Right cardiac atrium (tissue), 5 donors: ENCODE measurements around the gene ZCCHC24. TPM values are rescaled to one million over a fixed set of nuclear protein-coding genes. Genes with fewer than 3 reads are reported as not detected.

Experiments used
- ATAC-seq, 2 donors: fragments of 200-7000 bp; cut with Tn5 transposase; one replicate each; pipeline versions ENCODE4 v1.8.0 to v1.9.1; 2020; ENCODE audit warnings: moderate library complexity in 2 of 2, mild to moderate bottlenecking in 1 of 2
- DNase-seq, 3 donors: peaks; one replicate each; pipeline ENCODE4 v3.0.0-alpha.2; 2020
- H3K27ac ChIP-seq: one replicate; pipeline ENCODE4 v1.5.1; 2013; ENCODE audit warnings: mild to moderate bottlenecking, low read length, control low read depth, moderate library complexity
- H3K27me3 ChIP-seq: one replicate; pipeline ENCODE4 v1.6.1; 2013; ENCODE audit not compliant: control insufficient read depth, insufficient read depth
- H3K4me1 ChIP-seq: one replicate; pipeline ENCODE4 v1.6.1; 2013; ENCODE audit warnings: low read length; ENCODE audit not compliant: control insufficient read depth, insufficient read depth
- H3K4me3 ChIP-seq: one replicate; pipeline ENCODE4 v1.5.1; 2013; ENCODE audit warnings: low read length, control low read depth
- H3K9me3 ChIP-seq: one replicate; pipeline ENCODE4 v1.6.1; 2013; ENCODE audit warnings: low read length; ENCODE audit not compliant: control insufficient read depth
- WGBS: extraction: QIAGEN DNeasy Blood & Tissue Kit; methylation state at CpG from one replicate; pipeline ENCODE4 v1.1.7; 2013; 5-methylcytosine and 5-hydroxymethylcytosine counted together
- intact Hi-C, 4 donors: fragments of 100-400 bp; cut with DNase I; formaldehyde crosslinking; loops; one replicate each; pipeline versions ENCODE4 v1.11.0 to v1.14.0; 2022 to 2023
- polyA plus RNA-seq: library from polyadenylated mRNA; stranded (reverse); fragments of 200-250 nt; gene quantifications from one replicate; pipeline ENCODE4 v1.2.3, GENCODE V29; 2013
- total RNA-seq, 4 donors: library from RNA; stranded (reverse); fragmentation: NEBNext Ultra II Directional; extraction: Animal tissue kit (Norgen Biotek cat#: 25700); gene quantifications; one replicate each; pipeline ENCODE4 v1.2.1, GENCODE V29; 2021
- donor health status: healthy with polysubstance abuse.
- donor health status: DM: no; HTN: yes; CAD: no.
- donor health status: DM: no; HTN: no; CAD: no.
- donor health status: DM: no; HTN: yes; CAD: no; lungs with severe emphysema.
- donor health status: DM: yes; HTN: yes; CAD: no.

ZCCHC24 gene
- total and polyA plus RNA-seq, 5 donors, result 31.3 to 75.3 (median 62.0) TPM

GRCh38 chr10:79472951-79473350 lies 27.5 kb upstream of the ZCCHC24 start:
- no peaks in the 10 kb centered on the region for H3K27me3 ChIP-seq
- ATAC-seq (no peak), DNase-seq (no peak)
- intact Hi-C loops, result loop anchor here in 1 of 4 donors (5.0 kb wide), 1 partner anchor 96 kb away; no protein-coding TSS in a partner anchor
- WGBS, result 70% methylated on average over 5 of the region's 5 CpGs
- H3K9me3 ChIP-seq, result no peaks in the 10 kb centered on the region
- H3K4me1 ChIP-seq, result no peaks in the 10 kb centered on the region
- no peak overlapping the region for H3K27ac ChIP-seq
- no peak overlapping the region for H3K4me3 ChIP-seq

GRCh38 chr10:79472449-79472848 lies 27.0 kb upstream of the ZCCHC24 start:
- DNase-seq (no peak), ATAC-seq (no peak)
- 96% methylated on average over 7 of the region's 7 CpGs for WGBS
- intact Hi-C loops, result loop anchor here in 1 of 4 donors (5.0 kb wide), 1 partner anchor 95 kb away; no protein-coding TSS in a partner anchor
- H3K27ac ChIP-seq, result no peak overlapping the region
- H3K27me3 ChIP-seq, result no peaks in the 10 kb centered on the region
- no peaks in the 10 kb centered on the region for H3K4me1 ChIP-seq
- H3K4me3 ChIP-seq, result no peak overlapping the region
- no peaks in the 10 kb centered on the region for H3K9me3 ChIP-seq

GRCh38 chr10:79471776-79472175 lies 26.4 kb upstream of the ZCCHC24 start:
- DNase-seq, result no peak
- no peaks in the 10 kb centered on the region for H3K9me3 ChIP-seq
- no peak overlapping the region for H3K4me3 ChIP-seq
- no peaks in the 10 kb centered on the region for H3K27me3 ChIP-seq
- intact Hi-C loops, result loop anchor here in 1 of 4 donors (5.0 kb wide), 1 partner anchor 94 kb away; no protein-coding TSS in a partner anchor
- H3K27ac ChIP-seq, result no peak overlapping the region
- ATAC-seq, result no peak
- 97% methylated on average over 4 of the region's 4 CpGs for WGBS
- H3K4me1 ChIP-seq, result no peaks in the 10 kb centered on the region

GRCh38 chr10:79470096-79470495 lies 24.7 kb upstream of the ZCCHC24 start:
- no peak overlapping the region for H3K4me3 ChIP-seq
- no peaks in the 10 kb centered on the region for H3K4me1 ChIP-seq
- H3K27ac ChIP-seq, result no peak overlapping the region
- WGBS, result 96% methylated on average over 8 of the region's 8 CpGs
- no peaks in the 10 kb centered on the region for H3K9me3 ChIP-seq
- no peaks in the 10 kb centered on the region for H3K27me3 ChIP-seq
- no peak for DNase-seq
- ATAC-seq, result no peak
- intact Hi-C loops, result loop anchor here in 1 of 4 donors (5.0 kb wide), 1 partner anchor 93 kb away; no protein-coding TSS in a partner anchor

- Histone ChIP-seq H3K27ac (no peak overlapping the region), H3K4me3 (no peak overlapping the region), H3K4me1 (peaks cover 6% of the 10 kb centered on the region), H3K9me3 (no peaks in the 10 kb centered on the region), H3K27me3 (no peaks in the 10 kb centered on the region)
- intact Hi-C loops, result loop anchor here in 3 of 4 donors (5.0 kb wide), 1 partner anchor 92 kb away; no protein-coding TSS in a partner anchor
- DNase-seq (no peak), ATAC-seq (no peak)
- 79% methylated on average over 6 of the region's 6 CpGs for WGBS
Measured at GRCh38 chr10:79468841-79469585, 23.6 kb upstream of the ZCCHC24 start.

GRCh38 chr10:79468015-79468560 lies 22.7 kb upstream of the ZCCHC24 start:
- 50% methylated on average over 3 of the region's 3 CpGs for WGBS
- Histone ChIP-seq H3K9me3 (no peaks in the 10 kb centered on the region), H3K4me3 (no peak overlapping the region), H3K4me1 (peaks cover 8% of the 10 kb centered on the region), H3K27me3 (no peaks in the 10 kb centered on the region), H3K27ac (peak overlapping the region; percentile 19)
- DNase-seq, result no peak
- ATAC-seq, result peak; percentile 24 to 42
- intact Hi-C loops, result loop anchor here in 3 of 4 donors (5.0 kb wide), 1 partner anchor 91 kb away; no protein-coding TSS in a partner anchor

- ATAC-seq, result no peak
- intact Hi-C loops, result loop anchor here in 3 of 4 donors (5.0 kb wide), 1 partner anchor 88 kb away; no protein-coding TSS in a partner anchor
- no peak for DNase-seq
- 90% methylated on average over 3 of the region's 3 CpGs for WGBS
- Histone ChIP-seq H3K4me1 (peaks cover 8% of the 10 kb centered on the region), H3K27me3 (no peaks in the 10 kb centered on the region), H3K9me3 (no peaks in the 10 kb centered on the region), H3K27ac (no peak overlapping the region), H3K4me3 (no peak overlapping the region)
Measured at GRCh38 chr10:79465341-79465740, 19.9 kb upstream of the ZCCHC24 start.

GRCh38 chr10:79463578-79464496 lies 18.4 kb upstream of the ZCCHC24 start:
- H3K27me3 ChIP-seq, result no peaks in the 10 kb centered on the region
- H3K4me1 ChIP-seq, result peaks cover 8% of the 10 kb centered on the region
- peak; percentile 46 to 55 for ATAC-seq
- DNase-seq, result peak; percentile 64 to 81 (median 74)
- no peaks in the 10 kb centered on the region for H3K9me3 ChIP-seq
- H3K4me3 ChIP-seq, result no peak overlapping the region
- no peak overlapping the region for H3K27ac ChIP-seq
- 69% methylated on average over 10 of the region's 10 CpGs for WGBS
- intact Hi-C loops, result no loop called here

GRCh38 chr10:79460687-79461086 lies 15.3 kb upstream of the ZCCHC24 start:
- intact Hi-C loops, result no loop called here
- no peaks in the 10 kb centered on the region for H3K27me3 ChIP-seq
- no peak overlapping the region for H3K4me3 ChIP-seq
- peaks cover 8% of the 10 kb centered on the region for H3K4me1 ChIP-seq
- ATAC-seq, result no peak
- no peak overlapping the region for H3K27ac ChIP-seq
- WGBS, result 95% methylated on average over 4 of the region's 4 CpGs
- DNase-seq, result no peak
- H3K9me3 ChIP-seq, result no peaks in the 10 kb centered on the region

- peaks cover 4% of the 10 kb centered on the region for H3K4me1 ChIP-seq
- H3K9me3 ChIP-seq, result no peaks in the 10 kb centered on the region
- no peak overlapping the region for H3K4me3 ChIP-seq
- intact Hi-C loops, result no loop called here
- ATAC-seq, result peak; percentile 22 to 34
- H3K27me3 ChIP-seq, result no peaks in the 10 kb centered on the region
- no peak overlapping the region for H3K27ac ChIP-seq
- DNase-seq, result peak in 2 of 3 donors; percentile 40 to 44
- 55% methylated on average over 1 of the region's 1 CpG for WGBS
Measured at GRCh38 chr10:79459243-79459642, 13.8 kb upstream of the ZCCHC24 start.
